Measurements from ENCODE around the gene MYO1B. TPM values are rescaled to one million over a fixed set of nuclear protein-coding genes. Genes with fewer than 3 reads are reported as not detected.

Gene MYO1B
- total RNA-seq, 1 donor, result 177 TPM

- no peak overlapping the region for H3K4me3 ChIP-seq (ENCODE audit: low read depth, low read length)
- no peak for TF ChIP-seq CTCF (IDR thresholded peaks at IDR 0.05; ENCODE audit: insufficient read depth, low read depth, low read length)
- DNase-seq (ENCODE audit: low read depth), result no peak
Observed at GRCh38 chr2:191263050-191263449, 17.8 kb downstream of the MYO1B start.

- no peak for TF ChIP-seq CTCF (IDR thresholded peaks at IDR 0.05; ENCODE audit: insufficient read depth, low read depth, low read length)
- H3K4me3 ChIP-seq (ENCODE audit: low read depth, low read length), result no peak overlapping the region
- peak; percentile 76 for DNase-seq (ENCODE audit: low read depth)
Observed at GRCh38 chr2:191264647-191265081, 19.5 kb downstream of the MYO1B start.

- peak; percentile 76 for DNase-seq (ENCODE audit: low read depth)
- no peak overlapping the region for H3K4me3 ChIP-seq (ENCODE audit: low read depth, low read length)
- no peak for TF ChIP-seq CTCF (IDR thresholded peaks at IDR 0.05; ENCODE audit: insufficient read depth, low read depth, low read length)
Observed at GRCh38 chr2:191265311-191266170, 20.3 kb downstream of the MYO1B start.

DNA sequence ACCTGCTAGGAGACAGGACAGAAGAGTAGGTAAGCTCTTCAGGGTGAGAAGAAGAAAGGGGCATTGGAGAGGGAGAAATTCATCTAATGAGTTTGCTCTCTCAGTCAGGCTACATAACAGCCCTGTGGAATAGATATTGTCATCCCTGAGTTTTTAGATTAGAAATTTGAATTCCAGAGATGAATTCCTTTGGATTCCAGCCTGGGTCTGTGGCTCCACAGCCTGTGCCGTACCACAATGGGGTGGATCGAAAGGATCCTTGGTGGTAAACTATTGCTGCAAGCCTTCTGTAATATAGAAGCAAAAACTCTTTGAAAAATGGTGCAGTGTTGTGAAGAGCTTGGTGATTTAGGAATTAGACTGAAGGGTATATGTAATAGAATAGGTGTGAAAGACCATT lies 21.0 kb downstream of the MYO1B start:
- no peak for TF ChIP-seq CTCF (IDR thresholded peaks at IDR 0.05; ENCODE audit: insufficient read depth, low read depth, low read length)
- H3K4me3 ChIP-seq (ENCODE audit: low read depth, low read length), result no peak overlapping the region
- no peak for DNase-seq (ENCODE audit: low read depth)

DNA sequence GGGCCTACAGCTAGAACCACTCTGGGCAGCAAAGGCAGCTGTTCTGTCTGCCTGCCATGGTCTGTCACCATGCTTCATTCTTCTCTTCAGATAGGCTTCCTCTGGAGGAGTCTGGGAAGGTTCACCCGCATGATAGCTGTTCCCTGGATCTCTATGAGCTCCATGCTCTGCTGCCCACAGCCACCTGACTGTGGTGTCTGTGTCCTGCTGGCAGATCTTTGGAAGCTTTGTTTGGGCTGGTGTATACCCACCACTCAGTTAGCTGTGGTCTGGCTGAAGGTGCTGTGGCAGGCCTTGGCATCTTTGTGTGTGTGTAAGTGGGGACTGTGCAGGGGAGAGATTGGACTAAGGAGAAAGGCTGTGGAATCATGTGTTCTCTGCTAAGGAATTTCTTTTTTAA lies 23.4 kb downstream of the MYO1B start:
- H3K4me3 ChIP-seq (ENCODE audit: low read depth, low read length), result no peak overlapping the region
- TF ChIP-seq CTCF (IDR thresholded peaks at IDR 0.05; ENCODE audit: insufficient read depth, low read depth, low read length), result no peak
- DNase-seq (ENCODE audit: low read depth), result no peak

GRCh38 chr2:191270306-191271161 lies 25.3 kb downstream of the MYO1B start:
- TF ChIP-seq CTCF (IDR thresholded peaks at IDR 0.05; ENCODE audit: insufficient read depth, low read depth, low read length), result no peak

More at GRCh38 chr2:191270306-191271161, 25.3 kb downstream of the MYO1B start:
- DNase-seq (ENCODE audit: low read depth), result no peak
- no peak overlapping the region for H3K4me3 ChIP-seq (ENCODE audit: low read depth, low read length)
